ENCODE results near the gene PAX8.
A peak's percentile ranks its signal among the peaks of the same experiment; 100 is the strongest.
"Not testable (repeated sequence)": the region's sequence is repeated elsewhere in the genome, so short reads cannot be mapped to it uniquely, and the experiment has no call there.

The PAX8 gene

DNA sequence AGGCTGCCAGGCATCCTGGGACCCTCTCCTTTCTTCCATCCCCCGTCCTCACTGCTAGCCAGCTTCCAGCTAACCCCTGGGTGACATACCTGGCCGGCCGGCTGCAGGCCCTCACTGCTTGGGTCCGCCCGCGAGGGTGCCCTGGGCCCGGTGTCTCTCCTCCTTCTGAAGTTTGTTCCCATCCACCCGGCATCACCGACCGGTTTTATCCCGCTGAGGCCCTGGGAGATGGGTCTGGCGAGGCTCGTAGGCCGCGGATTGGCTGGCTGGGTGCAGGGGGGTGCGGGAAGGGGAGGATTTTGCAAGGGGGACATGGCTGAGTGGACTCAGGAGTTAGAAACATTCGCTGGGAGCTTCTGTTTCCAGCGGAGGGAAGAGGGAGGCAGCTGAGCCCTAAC lies at the start of gene PAX8:
Gene PAX8, minus strand, starts transcription at position 180 of the 398 bp plus-strand sequence. CDS start 527 bp downstream, outside the sequence.
- DNase-seq, result no peak

DNA sequence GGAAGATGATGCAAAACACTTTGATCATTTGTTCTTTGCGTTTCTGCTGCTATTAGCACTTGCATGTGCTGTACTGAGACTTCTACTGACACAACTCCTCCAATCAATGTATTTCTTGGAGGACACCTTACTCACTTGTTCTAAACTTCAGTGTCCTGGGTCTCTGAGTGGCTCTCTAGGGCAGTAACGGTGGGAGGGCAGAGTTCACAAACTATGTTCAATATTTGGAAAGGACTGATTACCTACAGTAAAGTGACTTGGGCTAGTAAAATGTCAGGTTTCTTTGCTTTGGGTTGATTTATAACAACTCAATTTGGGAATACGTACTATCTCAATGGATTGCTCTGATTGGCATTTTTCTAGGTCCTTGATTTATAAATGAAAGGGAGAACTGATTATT lies 49.3 kb upstream of the PAX8 start:
- no peak for DNase-seq

DNA sequence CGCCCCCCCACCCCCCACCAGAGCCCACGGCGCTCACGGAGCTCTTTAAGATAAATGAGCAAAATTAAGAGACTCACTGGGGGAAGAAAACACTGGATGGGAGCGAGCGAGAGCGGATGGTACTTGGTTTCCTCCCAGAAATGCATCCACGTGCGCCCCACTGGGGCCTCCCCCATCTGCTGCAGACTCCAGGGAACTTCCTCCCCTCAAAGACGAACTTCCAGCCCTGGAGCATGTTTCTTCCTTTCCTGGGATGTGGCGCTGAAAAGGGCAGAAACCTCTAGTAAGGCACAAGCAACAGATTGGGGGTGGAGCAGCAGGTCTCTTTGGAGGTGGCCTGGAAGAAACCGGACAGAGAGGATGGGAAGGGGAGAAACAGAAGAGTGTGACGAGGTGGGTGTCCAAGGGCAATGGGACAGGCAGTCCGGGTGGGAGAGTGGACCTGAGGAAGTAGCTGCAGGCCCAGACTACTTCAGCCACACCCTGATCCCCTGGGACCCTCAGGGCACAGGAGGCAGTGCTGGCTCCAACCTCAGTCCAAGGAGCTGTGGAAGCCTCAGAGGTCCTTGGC lies 46.5 kb upstream of the PAX8 start:
- not testable (repeated sequence) for DNase-seq

DNA sequence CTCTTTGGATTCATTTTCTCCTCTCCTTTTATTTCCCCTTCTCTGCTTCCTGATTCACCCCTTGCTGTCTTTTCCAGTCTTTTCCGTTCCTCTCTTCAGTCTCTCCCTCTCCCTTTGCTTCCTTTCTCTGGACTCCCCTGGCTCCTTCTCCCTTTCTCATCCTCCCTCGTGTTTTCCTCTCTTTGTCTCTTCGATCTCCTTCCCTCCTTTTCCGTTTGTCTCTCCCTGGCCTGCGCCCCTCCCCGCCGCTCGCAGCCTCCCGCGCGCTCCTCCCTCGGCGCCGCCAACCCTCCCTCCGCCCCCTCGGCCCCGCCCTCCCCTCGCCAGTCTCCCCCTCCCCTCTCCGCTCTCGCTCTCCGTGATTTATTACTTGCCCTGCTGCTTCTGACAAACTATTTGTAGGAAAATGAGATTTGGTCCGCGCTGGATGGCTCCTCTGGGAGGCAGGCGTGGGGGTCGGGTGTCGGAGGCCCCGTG lies 46.0 kb upstream of the PAX8 start:
- DNase-seq, result peak; percentile 39

DNA sequence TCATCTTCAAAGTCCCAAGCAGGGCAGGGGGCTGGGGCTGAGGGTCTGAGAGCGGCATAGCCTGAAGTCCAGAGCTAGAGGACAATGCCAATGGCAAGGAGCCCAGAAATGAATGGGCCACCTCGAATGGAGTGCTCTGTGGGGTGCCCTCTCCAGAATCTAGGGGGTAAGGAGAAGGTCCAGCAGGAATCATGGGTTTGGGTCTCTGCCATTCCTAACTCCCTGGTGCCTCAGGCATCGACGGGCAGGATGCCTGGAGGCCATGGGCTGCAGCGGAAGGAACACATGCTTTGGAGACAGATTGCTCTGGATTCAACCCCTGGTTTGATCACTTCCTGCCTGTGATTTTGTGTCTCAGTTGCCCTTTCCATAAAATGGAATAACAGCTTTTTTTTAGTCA lies 44.4 kb upstream of the PAX8 start:
- DNase-seq, result not testable (repeated sequence)

DNA sequence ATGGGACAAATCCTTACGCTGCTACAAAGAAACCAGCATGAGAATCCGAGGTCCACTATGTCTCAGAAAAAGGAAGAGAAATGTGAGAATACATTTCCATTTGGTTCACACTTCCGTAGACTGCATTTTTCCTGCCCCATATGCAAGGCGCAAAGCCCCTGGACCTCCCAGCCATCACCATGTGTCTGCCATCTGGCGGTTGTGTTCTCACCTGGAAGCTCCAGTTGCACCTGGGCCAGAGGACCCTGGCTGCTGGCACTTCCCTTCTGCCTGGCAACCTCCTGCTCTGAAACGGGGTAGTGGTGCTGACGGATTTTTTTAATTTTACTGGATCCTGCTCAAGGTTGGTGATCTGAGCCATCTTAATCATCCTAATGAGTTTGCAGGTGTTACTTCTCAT lies 41.4 kb upstream of the PAX8 start:
- DNase-seq, result not testable (repeated sequence)

- DNase-seq, result not testable (repeated sequence)
Measured at GRCh38 chr2:113318941-113319340, 40.2 kb upstream of the PAX8 start.

- DNase-seq, result no peak
Measured at GRCh38 chr2:113316085-113316484, 37.4 kb upstream of the PAX8 start.

DNA sequence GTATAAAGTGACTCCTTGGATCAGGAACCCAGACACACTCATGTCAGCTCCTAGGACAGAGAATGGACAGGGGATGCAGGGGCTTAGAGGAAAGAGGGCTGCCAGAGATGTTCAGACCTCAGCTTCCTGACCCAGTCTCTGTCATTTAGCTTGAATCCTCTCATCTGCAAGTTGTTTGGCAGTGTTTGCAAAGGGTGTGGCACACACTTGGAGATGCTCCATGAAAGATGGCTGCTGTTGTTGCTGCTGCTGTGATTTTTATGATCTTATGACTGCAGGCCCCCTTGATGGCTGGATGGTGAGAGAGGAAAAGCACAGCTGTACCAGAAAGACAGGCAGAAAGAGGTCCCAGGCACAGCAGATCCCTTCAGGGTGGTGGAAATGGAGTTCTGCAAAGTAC lies 35.9 kb upstream of the PAX8 start:
- DNase-seq, result not testable (repeated sequence)

DNA sequence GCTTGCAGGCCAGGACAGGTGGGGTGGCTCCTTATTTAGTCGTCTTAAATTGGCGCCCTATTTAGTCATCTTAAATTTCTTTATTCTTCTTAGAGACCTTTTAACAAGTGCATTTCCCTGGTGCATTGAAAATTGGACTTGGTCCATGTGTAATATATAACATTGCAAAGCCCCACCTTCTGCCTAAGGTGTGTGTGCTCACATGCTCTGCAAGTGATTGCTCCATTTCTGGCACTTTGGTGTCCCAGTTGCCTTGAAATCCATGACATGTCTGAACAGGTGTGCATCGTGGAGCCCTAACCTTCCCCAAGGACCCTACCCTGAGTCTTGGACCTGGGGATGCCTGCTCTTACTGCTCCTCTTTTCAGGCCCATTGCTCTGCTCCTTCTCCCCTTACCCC lies 35.5 kb upstream of the PAX8 start:
- not testable (repeated sequence) for DNase-seq

DNA sequence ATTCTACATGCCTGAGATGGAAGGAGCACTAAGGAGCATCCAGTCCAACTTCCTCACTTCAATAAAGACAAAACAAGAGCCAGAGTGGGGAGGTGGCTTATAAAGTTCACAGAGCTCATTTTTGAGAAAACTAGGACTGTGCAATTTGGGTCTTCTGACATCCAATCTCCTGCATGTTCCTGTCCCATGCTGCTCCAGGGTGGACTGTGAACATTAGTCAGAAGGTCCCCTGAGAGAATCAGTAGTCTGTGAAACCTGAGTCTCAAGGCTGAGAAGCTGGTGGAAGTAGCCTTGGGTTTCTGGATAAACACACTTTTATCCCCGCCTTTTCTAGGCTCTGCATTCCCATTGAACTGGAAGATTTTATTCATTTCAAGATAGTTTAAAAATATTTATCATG lies 33.1 kb upstream of the PAX8 start:
- DNase-seq, result not testable (repeated sequence)

DNA sequence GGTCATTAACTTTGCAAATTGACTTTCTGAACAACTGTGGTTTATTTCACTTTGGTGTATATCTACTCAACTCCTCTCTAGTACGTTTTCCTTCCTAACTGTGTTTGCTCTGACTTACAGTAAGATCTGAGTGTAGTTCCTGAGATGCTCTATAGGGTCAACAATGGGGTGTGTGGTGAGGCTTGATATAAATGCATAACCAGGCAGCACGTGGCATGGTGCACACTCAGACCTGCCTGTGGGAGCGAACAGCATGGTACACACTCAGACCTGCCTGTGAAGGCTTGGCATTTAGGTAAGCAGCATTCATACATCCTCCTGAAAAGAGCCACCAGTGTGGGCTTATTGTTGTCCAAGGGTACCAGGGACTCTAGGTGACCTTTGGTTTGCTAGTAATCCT lies 32.5 kb upstream of the PAX8 start:
- DNase-seq, result not testable (repeated sequence)

DNA sequence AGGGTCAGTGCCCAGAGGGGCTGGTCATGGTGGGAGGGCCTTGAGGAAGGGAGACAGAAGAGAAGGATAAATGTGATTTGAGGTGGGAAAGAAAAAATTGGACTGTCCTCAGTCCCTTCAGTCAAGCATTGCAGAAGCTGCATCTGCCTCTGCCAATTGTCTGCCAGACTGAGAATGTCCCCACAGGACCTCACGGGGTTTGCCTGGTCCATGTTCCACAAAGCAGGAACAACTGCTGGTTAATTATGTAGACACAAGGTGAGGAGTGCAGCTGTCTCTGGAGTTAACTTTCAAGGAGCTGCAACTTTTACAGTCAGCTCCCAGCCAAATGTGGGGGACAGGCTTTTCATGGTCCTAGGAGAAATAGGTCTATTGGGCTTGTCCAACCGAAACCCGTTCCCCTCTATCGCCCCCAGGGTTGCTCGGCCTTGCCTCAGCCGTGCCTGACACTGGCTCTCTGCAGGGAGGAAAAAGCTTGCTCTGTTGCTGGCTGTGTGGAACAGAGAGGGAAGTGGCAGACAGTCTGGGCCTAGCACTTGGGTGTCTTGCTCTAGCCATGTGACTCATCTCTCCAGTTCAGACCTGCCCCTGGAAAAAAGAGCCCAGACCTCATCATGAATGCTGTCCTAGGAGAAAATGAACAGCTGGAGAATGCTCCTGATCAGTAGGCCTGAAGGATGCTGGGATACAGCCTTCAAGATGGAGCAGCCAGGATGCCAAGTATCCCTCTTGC lies 31.1 kb upstream of the PAX8 start:
- DNase-seq, result no peak

- not testable (repeated sequence) for DNase-seq
Measured at GRCh38 chr2:113308784-113309183, 30.1 kb upstream of the PAX8 start.

- not testable (repeated sequence) for DNase-seq
Measured at GRCh38 chr2:113306207-113306606, 27.5 kb upstream of the PAX8 start.

DNA sequence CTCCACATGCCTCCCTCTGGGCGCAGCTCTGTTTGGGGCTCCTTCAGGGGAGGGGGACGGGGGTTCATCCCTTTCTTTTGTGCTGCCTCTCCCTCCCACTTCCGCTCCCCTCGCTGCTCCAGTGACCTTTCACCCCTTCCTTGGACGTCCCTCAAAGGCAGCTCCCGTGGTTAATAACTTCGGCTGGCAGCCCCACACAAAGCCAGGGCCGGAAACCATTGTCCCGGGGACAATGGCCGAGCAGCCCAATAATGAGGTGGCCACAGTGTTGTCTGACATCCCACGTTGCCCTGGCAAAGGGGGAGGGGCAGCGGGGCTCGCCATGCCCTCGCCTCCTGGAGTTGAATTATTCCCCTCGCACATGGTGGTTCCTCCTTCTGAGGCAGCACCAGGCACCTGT lies 27.0 kb upstream of the PAX8 start:
- not testable (repeated sequence) for DNase-seq

DNA sequence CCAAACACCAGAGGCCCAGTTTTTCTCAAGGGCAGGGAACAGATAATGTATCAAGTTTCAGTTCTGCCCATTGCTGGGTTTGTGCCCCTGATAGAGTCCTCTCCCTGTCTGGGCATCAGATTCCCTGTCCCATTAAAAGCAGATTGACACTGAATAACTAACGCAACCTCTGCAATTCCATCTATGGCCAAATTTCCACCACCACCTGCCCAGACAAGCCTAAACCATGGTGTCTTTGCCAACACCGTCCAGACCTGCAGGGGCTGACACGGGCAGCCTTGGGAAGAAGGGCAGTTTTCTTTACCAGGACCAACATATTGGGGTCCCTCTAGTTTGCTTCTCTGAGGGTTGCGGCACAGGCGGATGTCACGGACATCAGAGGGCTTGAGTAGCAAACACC lies 26.4 kb upstream of the PAX8 start:
- no peak for DNase-seq

DNA sequence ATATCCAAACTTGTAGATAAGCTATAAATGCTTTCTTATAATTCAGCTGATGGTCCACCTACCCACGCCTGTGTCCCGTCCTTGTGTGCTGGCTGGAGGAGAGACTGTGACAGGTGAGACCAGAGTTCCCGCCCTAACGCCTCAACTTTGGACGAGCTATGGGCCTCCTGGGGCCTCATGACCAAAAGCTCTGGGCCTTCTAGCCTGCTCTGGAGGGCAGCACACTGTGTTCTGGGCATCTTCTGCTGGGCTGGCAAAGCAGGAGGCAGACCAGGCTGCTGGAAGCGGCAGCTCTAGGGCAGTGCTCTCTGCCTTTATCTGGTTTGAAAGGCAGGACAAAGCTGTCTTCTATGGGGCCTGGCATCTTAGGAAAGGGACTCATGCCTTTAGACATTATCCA lies 26.0 kb upstream of the PAX8 start:
- DNase-seq, result no peak

DNA sequence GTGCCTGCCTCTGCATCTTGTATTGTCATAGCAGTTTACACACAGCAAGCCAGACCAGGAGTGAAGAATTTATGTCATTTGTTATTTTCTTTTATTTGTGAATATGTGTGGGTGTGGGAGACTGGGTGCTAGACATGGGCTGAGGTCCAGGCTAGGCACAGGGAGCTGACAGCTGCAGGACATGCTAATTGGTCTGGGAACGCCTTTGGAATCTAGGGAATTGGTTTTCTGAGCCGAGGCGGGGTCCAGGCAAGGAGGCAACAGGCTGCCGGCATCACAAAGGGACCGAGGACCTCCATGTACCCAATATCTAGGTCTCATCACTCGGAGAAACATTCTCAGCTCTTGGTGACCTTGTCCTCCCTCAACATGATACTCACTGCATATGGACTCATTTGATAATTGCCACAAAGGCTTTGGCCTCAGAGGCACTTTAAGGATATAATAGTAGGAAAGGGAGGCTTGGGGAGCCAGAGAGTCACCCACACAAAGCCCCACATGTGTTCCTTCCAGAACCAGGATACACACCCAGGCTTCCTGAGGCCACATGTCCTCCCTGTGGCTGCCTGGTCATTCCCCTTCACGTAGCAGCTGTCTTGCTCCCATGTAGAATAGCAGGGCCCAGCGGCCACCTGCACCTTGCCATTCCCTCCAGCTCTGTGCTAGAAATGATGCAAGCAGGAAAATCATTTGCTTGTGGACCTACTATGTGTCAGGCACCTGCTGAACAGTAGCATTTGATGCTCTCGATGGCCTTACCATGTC lies 23.7 kb upstream of the PAX8 start:
- not testable (repeated sequence) for DNase-seq

DNA sequence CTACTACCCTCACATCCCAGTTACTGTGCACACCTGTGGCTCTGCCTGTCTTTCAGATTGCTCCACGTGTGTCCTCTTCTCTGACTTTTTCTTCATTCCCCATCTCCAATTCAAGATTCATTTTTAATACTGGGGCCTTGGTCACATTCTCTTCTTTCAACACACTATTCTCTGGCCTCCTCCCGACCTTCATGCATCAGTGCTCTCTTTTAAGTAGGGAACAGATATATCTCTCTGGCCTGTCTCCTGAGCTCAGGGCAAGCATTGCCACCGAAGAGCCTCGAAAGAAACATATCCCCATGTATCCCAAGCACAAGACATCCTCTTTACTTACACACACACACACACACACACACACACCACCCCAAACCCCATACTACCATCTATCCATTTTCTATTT lies 21.6 kb upstream of the PAX8 start:
- DNase-seq, result no peak

DNA sequence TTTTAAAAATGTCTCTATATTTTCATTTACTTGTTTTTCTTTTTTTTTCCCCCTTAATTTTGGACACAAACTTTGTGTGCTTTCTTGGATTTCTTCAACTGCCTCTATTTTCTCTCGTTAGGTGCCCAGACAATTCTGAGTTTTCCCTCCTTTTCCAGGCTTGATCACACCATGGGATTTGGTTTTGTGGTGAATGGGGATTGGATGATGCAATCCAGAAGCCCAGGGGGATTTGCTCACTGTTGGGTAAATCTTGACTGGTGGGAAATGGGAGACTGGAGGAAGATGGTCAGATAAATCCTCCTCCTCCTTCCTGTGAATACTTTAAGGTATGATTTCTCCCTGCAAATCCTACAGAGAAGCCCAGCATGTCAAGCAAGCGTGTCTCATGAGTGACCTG lies 19.5 kb upstream of the PAX8 start:
- DNase-seq, result no peak

- DNase-seq, result not testable (repeated sequence)
Measured at GRCh38 chr2:113297590-113297989, 18.9 kb upstream of the PAX8 start.

GRCh38 chr2:113291191-113291590 lies 12.5 kb upstream of the PAX8 start:
- DNase-seq, result no peak

DNA sequence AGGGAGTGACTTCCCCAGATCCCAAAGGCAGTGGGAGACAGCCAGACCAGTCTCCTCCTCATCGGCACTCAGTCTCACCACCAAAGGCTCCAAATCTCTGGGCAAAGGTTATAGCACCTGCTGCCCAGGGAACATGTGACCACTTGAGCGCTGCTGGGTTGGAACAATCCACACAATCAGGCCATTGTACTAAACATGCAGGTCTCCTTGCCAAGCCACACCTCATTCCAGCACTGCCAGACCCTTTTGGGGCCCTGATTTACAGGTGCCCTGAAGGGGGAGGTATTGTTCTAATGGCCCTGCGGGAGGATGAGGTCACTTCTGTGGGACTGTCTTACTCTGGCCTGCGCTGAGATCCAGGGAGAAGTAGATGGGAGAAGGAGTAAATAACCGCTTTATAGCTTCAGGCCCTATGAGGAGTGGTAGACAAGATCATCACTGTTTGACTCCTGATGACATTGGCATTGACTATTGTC lies 10.0 kb upstream of the PAX8 start:
- DNase-seq, result not testable (repeated sequence)

Data from NCI-H1436 treated with DMSO at 0.1 percent for 48 hours (cell line).